OCI-LY3 (cell line): Measurements from ENCODE around the gene GPR87.

Experiments
- H2AFZ ChIP-seq: fragments of 200-600, 300-600 bp; shearing (Covaris generic); 2 replicates; pipeline ENCODE4 v1.6.0; 2014; ENCODE audit warnings: antibody characterized with exemption, low read depth, low read length
- H3K27ac ChIP-seq: fragments of 200-600, 300-600 bp; sonication (generic); 2 replicates; pipeline ENCODE4 v1.5.1; 2014; ENCODE audit warnings: mild to moderate bottlenecking, low read length, moderate library complexity, mixed read lengths
- H3K27me3 ChIP-seq: fragments of 200-600, 300-600 bp; sonication (generic); 2 replicates; pipeline ENCODE4 v1.6.1; 2014; ENCODE audit warnings: low read depth, low read length, mixed read lengths
- H3K36me3 ChIP-seq: fragments of 200-600, 300-600 bp; sonication (generic); replicated peaks from 2 replicates; pipeline ENCODE3; 2014; ENCODE audit warnings: low read depth, low read length, mixed read lengths
- H3K4me1 ChIP-seq: fragments of 300-600, 200-600 bp; sonication (generic); 2 replicates; pipeline ENCODE4 v1.6.1; 2014; ENCODE audit warnings: low read length, mixed read lengths
- H3K4me2 ChIP-seq: fragments of 200-600, 300-600 bp; sonication (generic); 2 replicates; pipeline ENCODE4 v1.6.1; 2014; ENCODE audit warnings: low read length, mixed read lengths
- H3K4me3 ChIP-seq: fragments of 300-600, 200-600 bp; sonication (generic); 2 replicates; pipeline ENCODE4 v1.5.1; 2014; ENCODE audit warnings: antibody characterized with exemption, mild to moderate bottlenecking, low read length, moderate library complexity
- H3K79me2 ChIP-seq: fragments of 300-600, 200-600 bp; shearing (Covaris generic); 2 replicates; pipeline ENCODE4 v1.6.1; 2014; ENCODE audit warnings: mild to moderate bottlenecking, low read length, mixed read lengths
- H3K9ac ChIP-seq: fragments of 300-600, 200-600 bp; shearing (Covaris generic); 2 replicates; pipeline ENCODE4 v1.6.0; 2014; ENCODE audit warnings: mild to moderate bottlenecking, low read length, moderate library complexity
- H3K9me3 ChIP-seq: fragments of 200-600, 300-600 bp; shearing (Covaris generic); 2 replicates; pipeline ENCODE4 v1.6.1; 2014; ENCODE audit warnings: low read length, mixed read lengths; ENCODE audit not compliant: insufficient read depth
- H4K20me1 ChIP-seq: fragments of 200-600, 300-600 bp; sonication (generic); 2 replicates; pipeline ENCODE4 v1.6.1; 2016; ENCODE audit warnings: low read length, mixed read lengths; ENCODE audit not compliant: insufficient read depth
- CTCF ChIP-seq: fragments of 200-600, 300-600 bp; sonication (generic); IDR thresholded peaks from 2 replicates; pipeline ENCODE4 v1.5.1; 2014; ENCODE audit warnings: antibody characterized with exemption, low read length, low read depth
- EZH2phosphoT487 ChIP-seq: fragments of 200-600 bp; shearing (Covaris generic); IDR thresholded peaks from 2 replicates; pipeline ENCODE4 v1.6.1; 2018; ENCODE audit warnings: antibody characterized with exemption, mixed run types, low read depth

GPR87 gene

GRCh38 chr3:151267066-151267465, 49.6 kb downstream of the GPR87 start:
- H3K4me2 ChIP-seq: peak overlapping the region; percentile 77
- no peaks in the 10 kb centered on the region for H3K27me3 ChIP-seq
- no peaks in the 10 kb centered on the region for H3K9me3 ChIP-seq
- H3K36me3 ChIP-seq: peaks cover 6% of the 10 kb centered on the region
- no peaks in the 10 kb centered on the region for H4K20me1 ChIP-seq
- TF ChIP-seq EZH2phosphoT487 (no peak), CTCF (no peak)
- peaks cover 99% of the 10 kb centered on the region for H3K4me1 ChIP-seq
- peaks cover 70% of the 10 kb centered on the region for H3K79me2 ChIP-seq
- H3K27ac ChIP-seq: peak overlapping the region; percentile 99
- peak overlapping the region; percentile 54 for H3K4me3 ChIP-seq
- H2AFZ ChIP-seq: no peak overlapping the region
- H3K9ac ChIP-seq: peak overlapping the region; percentile 58

GRCh38 chr3:151265866-151266265, 50.8 kb downstream of the GPR87 start:
- TF ChIP-seq CTCF (no peak), EZH2phosphoT487 (no peak)
- Histone ChIP-seq H3K4me3 (peak overlapping the region; percentile 54), H3K36me3 (peaks cover 11% of the 10 kb centered on the region), H3K27ac (peak overlapping the region; percentile 99), H3K4me2 (peak overlapping the region; percentile 77), H3K4me1 (peaks cover 89% of the 10 kb centered on the region), H3K9ac (peak overlapping the region; percentile 59), H3K27me3 (no peaks in the 10 kb centered on the region), H4K20me1 (no peaks in the 10 kb centered on the region), H3K9me3 (no peaks in the 10 kb centered on the region), H3K79me2 (peaks cover 62% of the 10 kb centered on the region), H2AFZ (no peak overlapping the region)

- H3K27me3 ChIP-seq: no peaks in the 10 kb centered on the region
- peaks cover 55% of the 10 kb centered on the region for H3K79me2 ChIP-seq
- H2AFZ ChIP-seq: no peak overlapping the region
- peak overlapping the region; percentile 43; the same call in 1 of the 2 replicates for H3K4me3 ChIP-seq
- H4K20me1 ChIP-seq: no peaks in the 10 kb centered on the region
- peak overlapping the region; percentile 99 for H3K27ac ChIP-seq
- no peak for TF ChIP-seq CTCF
- TF ChIP-seq EZH2phosphoT487: no peak
- no peaks in the 10 kb centered on the region for H3K9me3 ChIP-seq
- peak overlapping the region; percentile 77 for H3K4me2 ChIP-seq
- H3K36me3 ChIP-seq: peaks cover 12% of the 10 kb centered on the region
- H3K4me1 ChIP-seq: peaks cover 82% of the 10 kb centered on the region
- H3K9ac ChIP-seq: peak overlapping the region; percentile 59
Measured at GRCh38 chr3:151265166-151265565, 51.5 kb downstream of the GPR87 start.

- no peak overlapping the region for H2AFZ ChIP-seq
- no peak overlapping the region for H3K4me3 ChIP-seq
- peak overlapping the region; percentile 99 for H3K27ac ChIP-seq
- no peak for TF ChIP-seq CTCF
- TF ChIP-seq EZH2phosphoT487: no peak
- H3K9ac ChIP-seq: no peak overlapping the region
- peaks cover 50% of the 10 kb centered on the region for H3K79me2 ChIP-seq
- peak overlapping the region; percentile 77; the same call in 1 of the 2 replicates for H3K4me2 ChIP-seq
- H3K36me3 ChIP-seq: peaks cover 12% of the 10 kb centered on the region
- no peaks in the 10 kb centered on the region for H3K9me3 ChIP-seq
- H3K4me1 ChIP-seq: peaks cover 76% of the 10 kb centered on the region
- no peaks in the 10 kb centered on the region for H4K20me1 ChIP-seq
- H3K27me3 ChIP-seq: no peaks in the 10 kb centered on the region
Measured at GRCh38 chr3:151264605-151265004, 52.0 kb downstream of the GPR87 start.
